ENCODE measurements around the gene HHAT.

- no peak for TF ChIP-seq EZH2 (IDR thresholded peaks at IDR 0.05; ENCODE audit: insufficient read depth, poor library complexity, severe bottlenecking)
- no peak for TF ChIP-seq EZH2phosphoT487 (IDR thresholded peaks at IDR 0.05; ENCODE audit: insufficient read depth, low read depth)
These were observed 229.6 kb downstream of the HHAT start for GRCh38 chr1:210558302-210558701.

Measured in GM23248 (cell line).